ENCODE measurements around the gene UTF1.
"Not testable (repeated sequence)": the region's sequence is repeated elsewhere in the genome, so short reads cannot be mapped to it uniquely, and the experiment has no call there.

Gene UTF1

GRCh38 chr10:133265052-133265451 is 35.0 kb downstream of the UTF1 start:
- H3K27ac ChIP-seq (ENCODE audit: insufficient read depth, low read length, poor library complexity, severe bottlenecking); H3K9me3 ChIP-seq (ENCODE audit: control insufficient read depth, low read length); H3K27me3 ChIP-seq (replicated peaks; ENCODE audit: control insufficient read depth, insufficient read depth, low read length, poor library complexity, severe bottlenecking); H3K4me3 ChIP-seq (ENCODE audit: insufficient read depth, low read depth, low read length, poor library complexity, severe bottlenecking); DNase-seq: not testable (repeated sequence)
- Histone ChIP-seq H3K4me1 (ENCODE audit: control insufficient read depth, insufficient read depth, low read length, poor library complexity, severe bottlenecking) (peaks cover 41% of the 10 kb centered on the region), H3K36me3 (ENCODE audit: control insufficient read depth, insufficient read depth, low read length) (peaks cover 46% of the 10 kb centered on the region)

GRCh38 chr10:133266056-133266795 is 36.2 kb downstream of the UTF1 start:
- H3K4me3 ChIP-seq (ENCODE audit: insufficient read depth, low read depth, low read length, poor library complexity, severe bottlenecking): no peak overlapping the region
- peaks cover 32% of the 10 kb centered on the region for H3K4me1 ChIP-seq (ENCODE audit: control insufficient read depth, insufficient read depth, low read length, poor library complexity, severe bottlenecking)
- H3K36me3 ChIP-seq (ENCODE audit: control insufficient read depth, insufficient read depth, low read length): peaks cover 58% of the 10 kb centered on the region
- H3K27ac ChIP-seq (ENCODE audit: insufficient read depth, low read length, poor library complexity, severe bottlenecking): peak overlapping the region; percentile 0
- H3K9me3 ChIP-seq (ENCODE audit: control insufficient read depth, low read length): no peaks in the 10 kb centered on the region
- H3K27me3 ChIP-seq (replicated peaks; ENCODE audit: control insufficient read depth, insufficient read depth, low read length, poor library complexity, severe bottlenecking): no peaks in the 10 kb centered on the region
- DNase-seq: no peak

GRCh38 chr10:133267293-133267692 is 37.3 kb downstream of the UTF1 start:
- Histone ChIP-seq H3K36me3 (ENCODE audit: control insufficient read depth, insufficient read depth, low read length) (peaks cover 67% of the 10 kb centered on the region), H3K27ac (ENCODE audit: insufficient read depth, low read length, poor library complexity, severe bottlenecking) (peak overlapping the region; percentile 11), H3K4me1 (ENCODE audit: control insufficient read depth, insufficient read depth, low read length, poor library complexity, severe bottlenecking) (peaks cover 27% of the 10 kb centered on the region)

GRCh38 chr10:133267829-133268228 is 37.8 kb downstream of the UTF1 start:
- Histone ChIP-seq H3K4me1 (ENCODE audit: control insufficient read depth, insufficient read depth, low read length, poor library complexity, severe bottlenecking) (peaks cover 21% of the 10 kb centered on the region), H3K4me3 (ENCODE audit: insufficient read depth, low read depth, low read length, poor library complexity, severe bottlenecking) (no peak overlapping the region), H3K36me3 (ENCODE audit: control insufficient read depth, insufficient read depth, low read length) (peaks cover 68% of the 10 kb centered on the region), H3K27ac (ENCODE audit: insufficient read depth, low read length, poor library complexity, severe bottlenecking) (no peak overlapping the region), H3K9me3 (ENCODE audit: control insufficient read depth, low read length) (no peaks in the 10 kb centered on the region), H3K27me3 (replicated peaks; ENCODE audit: control insufficient read depth, insufficient read depth, low read length, poor library complexity, severe bottlenecking) (no peaks in the 10 kb centered on the region)
- no peak for DNase-seq

More at GRCh38 chr10:133267293-133267692, 37.3 kb downstream of the UTF1 start:
- no peak for DNase-seq
- Histone ChIP-seq H3K27me3 (replicated peaks; ENCODE audit: control insufficient read depth, insufficient read depth, low read length, poor library complexity, severe bottlenecking) (no peaks in the 10 kb centered on the region), H3K9me3 (ENCODE audit: control insufficient read depth, low read length) (no peaks in the 10 kb centered on the region), H3K4me3 (ENCODE audit: insufficient read depth, low read depth, low read length, poor library complexity, severe bottlenecking) (no peak overlapping the region)

GRCh38 chr10:133268532-133268931 is 38.5 kb downstream of the UTF1 start:
- Histone ChIP-seq H3K4me3 (ENCODE audit: insufficient read depth, low read depth, low read length, poor library complexity, severe bottlenecking) (no peak overlapping the region), H3K4me1 (ENCODE audit: control insufficient read depth, insufficient read depth, low read length, poor library complexity, severe bottlenecking) (peaks cover 16% of the 10 kb centered on the region), H3K9me3 (ENCODE audit: control insufficient read depth, low read length) (no peaks in the 10 kb centered on the region), H3K27ac (ENCODE audit: insufficient read depth, low read length, poor library complexity, severe bottlenecking) (no peak overlapping the region), H3K36me3 (ENCODE audit: control insufficient read depth, insufficient read depth, low read length) (peaks cover 69% of the 10 kb centered on the region), H3K27me3 (replicated peaks; ENCODE audit: control insufficient read depth, insufficient read depth, low read length, poor library complexity, severe bottlenecking) (no peaks in the 10 kb centered on the region)
- DNase-seq: no peak

GRCh38 chr10:133269367-133269766 is 39.4 kb downstream of the UTF1 start:
- H3K4me3 ChIP-seq (ENCODE audit: insufficient read depth, low read depth, low read length, poor library complexity, severe bottlenecking): no peak overlapping the region
- peaks cover 74% of the 10 kb centered on the region for H3K36me3 ChIP-seq (ENCODE audit: control insufficient read depth, insufficient read depth, low read length)
- DNase-seq: no peak
- H3K27ac ChIP-seq (ENCODE audit: insufficient read depth, low read length, poor library complexity, severe bottlenecking): no peak overlapping the region
- no peaks in the 10 kb centered on the region for H3K27me3 ChIP-seq (replicated peaks; ENCODE audit: control insufficient read depth, insufficient read depth, low read length, poor library complexity, severe bottlenecking)
- peaks cover 14% of the 10 kb centered on the region for H3K4me1 ChIP-seq (ENCODE audit: control insufficient read depth, insufficient read depth, low read length, poor library complexity, severe bottlenecking)
- no peaks in the 10 kb centered on the region for H3K9me3 ChIP-seq (ENCODE audit: control insufficient read depth, low read length)

- DNase-seq: no peak
- Histone ChIP-seq H3K4me1 (ENCODE audit: control insufficient read depth, insufficient read depth, low read length, poor library complexity, severe bottlenecking) (peaks cover 17% of the 10 kb centered on the region), H3K36me3 (ENCODE audit: control insufficient read depth, insufficient read depth, low read length) (peaks cover 74% of the 10 kb centered on the region), H3K27ac (ENCODE audit: insufficient read depth, low read length, poor library complexity, severe bottlenecking) (no peak overlapping the region), H3K27me3 (replicated peaks; ENCODE audit: control insufficient read depth, insufficient read depth, low read length, poor library complexity, severe bottlenecking) (no peaks in the 10 kb centered on the region), H3K9me3 (ENCODE audit: control insufficient read depth, low read length) (no peaks in the 10 kb centered on the region), H3K4me3 (ENCODE audit: insufficient read depth, low read depth, low read length, poor library complexity, severe bottlenecking) (no peak overlapping the region)
These were observed 40.2 kb downstream of the UTF1 start for GRCh38 chr10:133270204-133270603.

- H3K4me1 ChIP-seq (ENCODE audit: control insufficient read depth, insufficient read depth, low read length, poor library complexity, severe bottlenecking): peaks cover 19% of the 10 kb centered on the region
- H3K9me3 ChIP-seq (ENCODE audit: control insufficient read depth, low read length): no peaks in the 10 kb centered on the region
- no peaks in the 10 kb centered on the region for H3K27me3 ChIP-seq (replicated peaks; ENCODE audit: control insufficient read depth, insufficient read depth, low read length, poor library complexity, severe bottlenecking)
- no peak overlapping the region for H3K4me3 ChIP-seq (ENCODE audit: insufficient read depth, low read depth, low read length, poor library complexity, severe bottlenecking)
- peaks cover 74% of the 10 kb centered on the region for H3K36me3 ChIP-seq (ENCODE audit: control insufficient read depth, insufficient read depth, low read length)
- no peak for DNase-seq
- no peak overlapping the region for H3K27ac ChIP-seq (ENCODE audit: insufficient read depth, low read length, poor library complexity, severe bottlenecking)
These were observed 40.8 kb downstream of the UTF1 start for GRCh38 chr10:133270773-133271297.

- Histone ChIP-seq H3K9me3 (ENCODE audit: control insufficient read depth, low read length) (no peaks in the 10 kb centered on the region), H3K4me3 (ENCODE audit: insufficient read depth, low read depth, low read length, poor library complexity, severe bottlenecking) (no peak overlapping the region), H3K4me1 (ENCODE audit: control insufficient read depth, insufficient read depth, low read length, poor library complexity, severe bottlenecking) (peaks cover 24% of the 10 kb centered on the region), H3K36me3 (ENCODE audit: control insufficient read depth, insufficient read depth, low read length) (peaks cover 71% of the 10 kb centered on the region), H3K27me3 (replicated peaks; ENCODE audit: control insufficient read depth, insufficient read depth, low read length, poor library complexity, severe bottlenecking) (no peaks in the 10 kb centered on the region), H3K27ac (ENCODE audit: insufficient read depth, low read length, poor library complexity, severe bottlenecking) (no peak overlapping the region)
- DNase-seq: no peak
These were observed 41.7 kb downstream of the UTF1 start for GRCh38 chr10:133271521-133272300.
